ENCODE measurements around the gene TBC1D22A. TPM values are rescaled to one million over a fixed set of nuclear protein-coding genes. Genes with fewer than 3 reads are reported as not detected.

Gene TBC1D22A
- total and polyA plus RNA-seq, 2 experiments from 2014 or later: 9.6 to 13.3 TPM

DNA sequence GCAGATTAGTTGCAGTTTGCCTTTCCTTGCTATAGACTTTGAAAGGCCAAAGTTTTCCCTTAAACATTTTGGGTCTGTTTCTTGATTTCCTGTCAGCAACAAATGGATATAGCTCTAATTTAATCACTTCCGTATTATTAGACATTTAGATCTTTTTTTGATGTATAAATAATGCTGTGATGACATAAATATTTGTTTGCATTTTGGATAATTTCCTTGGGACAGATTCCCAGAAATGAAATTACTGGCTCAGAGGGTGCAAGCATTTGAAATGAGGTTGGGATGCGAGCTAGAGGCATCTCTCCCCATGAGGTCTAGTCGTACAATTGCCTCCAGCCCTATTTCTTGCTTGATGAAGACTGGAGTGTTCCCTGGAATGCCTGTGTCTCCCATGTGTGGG lies 94.2 kb downstream of the TBC1D22A start:
- H3K36me3 ChIP-seq (ENCODE audit: insufficient read depth): no peaks in the 10 kb centered on the region
- H3K27ac Mint-ChIP-seq: no peak overlapping the region

GRCh38 chr22:46857142-46857884 lies 94.9 kb downstream of the TBC1D22A start:
- no peaks in the 10 kb centered on the region for H4K20me1 ChIP-seq (replicated peaks; ENCODE audit: insufficient read depth)
- H3K27me3 ChIP-seq (ENCODE audit: insufficient read depth): no peaks in the 10 kb centered on the region
- H3K4me3 ChIP-seq: no peak overlapping the region
- H3K9me2 ChIP-seq (ENCODE audit: insufficient read depth): no peaks in the 10 kb centered on the region
- no peaks in the 10 kb centered on the region for H3K36me3 ChIP-seq (ENCODE audit: insufficient read depth)
- Mint-ChIP-seq H3K4me1 (peaks cover 24% of the 10 kb centered on the region), H3K27me3 (ENCODE audit: insufficient read depth, low read depth, poor library complexity) (peaks cover 9% of the 10 kb centered on the region), H3K9me3 (no peaks in the 10 kb centered on the region; the same call in 1 of the 3 replicates), H3K27ac (no peak overlapping the region), H3K36me3 (ENCODE audit: low read depth) (peaks cover 2% of the 10 kb centered on the region; the same call in 2 of the 3 replicates), H3K4me3 (no peak overlapping the region)
- H3K27ac ChIP-seq (ENCODE audit: low read depth): no peak overlapping the region
- H3K4me1 ChIP-seq (ENCODE audit: insufficient read depth): no peaks in the 10 kb centered on the region
- no peak for ATAC-seq
- no peak overlapping the region for H3K4me2 ChIP-seq
- H3F3A ChIP-seq (replicated peaks; ENCODE audit: low read depth): no peaks in the 10 kb centered on the region
- peaks cover 7% of the 10 kb centered on the region for H3K79me2 ChIP-seq (replicated peaks; ENCODE audit: insufficient read depth)
- no peak for DNase-seq (ENCODE audit: low spot score)
- no peak overlapping the region for H2AFZ ChIP-seq
- TF ChIP-seq STAT1 (IDR thresholded peaks at IDR 0.05; ENCODE audit: unreplicated experiment): no peak
- TF ChIP-seq, protein P1, sequence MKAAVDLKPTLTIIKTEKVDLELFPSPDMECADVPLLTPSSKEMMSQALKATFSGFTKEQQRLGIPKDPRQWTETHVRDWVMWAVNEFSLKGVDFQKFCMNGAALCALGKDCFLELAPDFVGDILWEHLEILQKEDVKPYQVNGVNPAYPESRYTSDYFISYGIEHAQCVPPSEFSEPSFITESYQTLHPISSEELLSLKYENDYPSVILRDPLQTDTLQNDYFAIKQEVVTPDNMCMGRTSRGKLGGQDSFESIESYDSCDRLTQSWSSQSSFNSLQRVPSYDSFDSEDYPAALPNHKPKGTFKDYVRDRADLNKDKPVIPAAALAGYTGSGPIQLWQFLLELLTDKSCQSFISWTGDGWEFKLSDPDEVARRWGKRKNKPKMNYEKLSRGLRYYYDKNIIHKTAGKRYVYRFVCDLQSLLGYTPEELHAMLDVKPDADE (IDR thresholded peaks at IDR 0.05): no peak
- TF ChIP-seq CTCF (conservative IDR thresholded peaks at IDR 0.05; ENCODE audit: low read depth in 2 of 2): no peak
- no peak for TF ChIP-seq EZH2phosphoT487 (IDR thresholded peaks at IDR 0.05; ENCODE audit: unreplicated experiment)

More for the DNA sequence above, 94.2 kb downstream of the TBC1D22A start:
- DNase-seq (ENCODE audit: low spot score) (no peak), ATAC-seq (no peak)
- Histone ChIP-seq H3K4me3 (no peak overlapping the region), H3K4me1 (ENCODE audit: insufficient read depth) (no peaks in the 10 kb centered on the region), H2AFZ (no peak overlapping the region), H3K9me2 (ENCODE audit: insufficient read depth) (no peaks in the 10 kb centered on the region), H3K79me2 (replicated peaks; ENCODE audit: insufficient read depth) (peaks cover 7% of the 10 kb centered on the region), H3K27ac (ENCODE audit: low read depth) (no peak overlapping the region), H3F3A (replicated peaks; ENCODE audit: low read depth) (no peaks in the 10 kb centered on the region), H3K27me3 (ENCODE audit: insufficient read depth) (no peaks in the 10 kb centered on the region), H3K4me2 (no peak overlapping the region), H4K20me1 (replicated peaks; ENCODE audit: insufficient read depth) (no peaks in the 10 kb centered on the region)
- Mint-ChIP-seq H3K36me3 (ENCODE audit: low read depth) (peaks cover 2% of the 10 kb centered on the region; the same call in 2 of the 3 replicates), H3K27me3 (ENCODE audit: insufficient read depth, low read depth, poor library complexity) (peaks cover 8% of the 10 kb centered on the region), H3K9me3 (no peaks in the 10 kb centered on the region; the same call in 1 of the 3 replicates), H3K4me1 (peaks cover 24% of the 10 kb centered on the region), H3K4me3 (no peak overlapping the region)
- TF ChIP-seq STAT1 (IDR thresholded peaks at IDR 0.05; ENCODE audit: unreplicated experiment) (no peak), EZH2 (IDR thresholded peaks at IDR 0.05; ENCODE audit: low read depth, unreplicated experiment) (no peak), ZNF114 (CRISPR knock-in tag; IDR thresholded peaks at IDR 0.05) (no peak), JUNB (IDR thresholded peaks at IDR 0.05; ENCODE audit: unreplicated experiment) (no peak), NANOG (IDR thresholded peaks at IDR 0.05; ENCODE audit: borderline replicate concordance) (no peak), ZNF331 (CRISPR knock-in tag; IDR thresholded peaks at IDR 0.05; ENCODE audit: low read depth) (no peak), POLR2AphosphoS5 (IDR thresholded peaks at IDR 0.05; ENCODE audit: low read depth) (no peak), CREB1 (CRISPR knock-in tag; IDR thresholded peaks at IDR 0.05; ENCODE audit: low read depth) (no peak)
- TF ChIP-seq, protein P2, sequence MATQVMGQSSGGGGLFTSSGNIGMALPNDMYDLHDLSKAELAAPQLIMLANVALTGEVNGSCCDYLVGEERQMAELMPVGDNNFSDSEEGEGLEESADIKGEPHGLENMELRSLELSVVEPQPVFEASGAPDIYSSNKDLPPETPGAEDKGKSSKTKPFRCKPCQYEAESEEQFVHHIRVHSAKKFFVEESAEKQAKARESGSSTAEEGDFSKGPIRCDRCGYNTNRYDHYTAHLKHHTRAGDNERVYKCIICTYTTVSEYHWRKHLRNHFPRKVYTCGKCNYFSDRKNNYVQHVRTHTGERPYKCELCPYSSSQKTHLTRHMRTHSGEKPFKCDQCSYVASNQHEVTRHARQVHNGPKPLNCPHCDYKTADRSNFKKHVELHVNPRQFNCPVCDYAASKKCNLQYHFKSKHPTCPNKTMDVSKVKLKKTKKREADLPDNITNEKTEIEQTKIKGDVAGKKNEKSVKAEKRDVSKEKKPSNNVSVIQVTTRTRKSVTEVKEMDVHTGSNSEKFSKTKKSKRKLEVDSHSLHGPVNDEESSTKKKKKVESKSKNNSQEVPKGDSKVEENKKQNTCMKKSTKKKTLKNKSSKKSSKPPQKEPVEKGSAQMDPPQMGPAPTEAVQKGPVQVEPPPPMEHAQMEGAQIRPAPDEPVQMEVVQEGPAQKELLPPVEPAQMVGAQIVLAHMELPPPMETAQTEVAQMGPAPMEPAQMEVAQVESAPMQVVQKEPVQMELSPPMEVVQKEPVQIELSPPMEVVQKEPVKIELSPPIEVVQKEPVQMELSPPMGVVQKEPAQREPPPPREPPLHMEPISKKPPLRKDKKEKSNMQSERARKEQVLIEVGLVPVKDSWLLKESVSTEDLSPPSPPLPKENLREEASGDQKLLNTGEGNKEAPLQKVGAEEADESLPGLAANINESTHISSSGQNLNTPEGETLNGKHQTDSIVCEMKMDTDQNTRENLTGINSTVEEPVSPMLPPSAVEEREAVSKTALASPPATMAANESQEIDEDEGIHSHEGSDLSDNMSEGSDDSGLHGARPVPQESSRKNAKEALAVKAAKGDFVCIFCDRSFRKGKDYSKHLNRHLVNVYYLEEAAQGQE (IDR thresholded peaks at IDR 0.05; ENCODE audit: unreplicated experiment): no peak
- TF ChIP-seq, protein P1 (IDR thresholded peaks at IDR 0.05): no peak
